RWPE2 (cell line): ENCODE measurements around the gene HSD17B3.
A peak's percentile ranks its signal among the peaks of the same experiment; 100 is the strongest.

ENCODE experiments used
- ATAC-seq: fragments of 200-7000 bp; cut with Tn5 transposase; 3 replicates; pipeline ENCODE4 v1.9.1; 2021; ENCODE audit warnings: low read depth
- DNase-seq: peaks from one replicate; pipeline ENCODE4 v3.0.0-alpha.2; 2020; ENCODE audit warnings: low spot score
- H3K27ac ChIP-seq: fragments of 450-650 bp; 2 replicates; pipeline ENCODE4 v1.5.1; 2017; ENCODE audit warnings: mild to moderate bottlenecking; ENCODE audit not compliant: poor library complexity, severe bottlenecking
- H3K27me3 ChIP-seq: fragments of 250-450 bp; sonication (Bioruptor Pico); 2 replicates; pipeline ENCODE4 v1.5.1; 2021; ENCODE audit warnings: mild to moderate bottlenecking, moderate library complexity; ENCODE audit not compliant: insufficient read depth, poor library complexity, severe bottlenecking
- H3K36me3 ChIP-seq: fragments of 250-450 bp; sonication (Bioruptor Pico); 2 replicates; pipeline ENCODE4 v1.5.1; 2020; ENCODE audit warnings: low read depth, mild to moderate bottlenecking, moderate library complexity
- H3K4me1 ChIP-seq: fragments of 250-450 bp; sonication (Bioruptor Pico); 2 replicates; pipeline ENCODE4 v1.5.1; 2021; ENCODE audit warnings: mild to moderate bottlenecking, moderate library complexity; ENCODE audit not compliant: insufficient read depth, poor library complexity, severe bottlenecking
- H3K4me3 ChIP-seq: fragments of 250-450 bp; sonication (Bioruptor Pico); 2 replicates; pipeline ENCODE4 v1.5.1; 2021; ENCODE audit warnings: mild to moderate bottlenecking, moderate library complexity; ENCODE audit not compliant: severe bottlenecking
- H3K9me3 ChIP-seq: fragments of 250-450 bp; sonication (Bioruptor Pico); 2 replicates; pipeline ENCODE4 v1.5.1; 2021; ENCODE audit warnings: mild to moderate bottlenecking, moderate library complexity; ENCODE audit not compliant: severe bottlenecking
- CTCF ChIP-seq: fragments of 450-650 bp; IDR thresholded peaks from one replicate; pipeline ENCODE4 v1.5.1; 2017; ENCODE audit warnings: mild to moderate bottlenecking, moderate library complexity; ENCODE audit not compliant: poor library complexity, severe bottlenecking

HSD17B3 gene

GRCh38 chr9:96186591-96187011 lies 115.4 kb downstream of the HSD17B3 start:
- H3K27me3 ChIP-seq = no peaks in the 10 kb centered on the region
- H3K36me3 ChIP-seq = no peaks in the 10 kb centered on the region
- ATAC-seq (peak; percentile 92), DNase-seq (no peak)
- no peak for TF ChIP-seq CTCF
- H3K4me1 ChIP-seq = no peaks in the 10 kb centered on the region
- H3K27ac ChIP-seq = no peak overlapping the region
- H3K9me3 ChIP-seq = peaks cover 7% of the 10 kb centered on the region
- H3K4me3 ChIP-seq = no peak overlapping the region

- no peaks in the 10 kb centered on the region for H3K36me3 ChIP-seq
- H3K9me3 ChIP-seq = peaks cover 7% of the 10 kb centered on the region
- no peak for TF ChIP-seq CTCF
- H3K27me3 ChIP-seq = no peaks in the 10 kb centered on the region
- H3K4me1 ChIP-seq = no peaks in the 10 kb centered on the region
- no peak for DNase-seq
- no peak overlapping the region for H3K27ac ChIP-seq
- ATAC-seq = no peak
- H3K4me3 ChIP-seq = no peak overlapping the region
Observed at GRCh38 chr9:96185518-96186156, 116.3 kb downstream of the HSD17B3 start.
